ENCODE measurements around the gene GTSE1.

Gene GTSE1

DNA sequence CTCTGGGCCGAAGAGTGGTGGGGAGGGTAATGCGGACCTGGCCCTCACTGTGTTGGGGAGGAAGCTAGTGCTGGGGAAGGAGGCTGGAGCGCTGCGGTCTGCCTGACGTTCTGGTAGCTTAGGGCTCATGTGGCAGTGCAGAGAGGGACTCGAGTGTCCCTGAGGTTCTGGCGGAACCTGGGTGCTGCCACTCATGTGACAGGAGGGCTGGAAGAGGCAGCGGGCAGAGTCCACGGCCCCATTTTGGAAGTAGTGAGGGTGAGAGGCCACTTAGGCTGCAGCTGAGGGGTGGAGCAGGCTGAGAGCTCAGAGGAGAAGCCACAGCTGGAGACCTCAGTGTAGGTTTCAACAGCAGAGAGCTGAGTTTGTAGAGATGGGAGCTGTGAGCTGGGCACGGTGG lies 22.6 kb downstream of the GTSE1 start:
- H3K27ac ChIP-seq = no peak overlapping the region
- no peak for DNase-seq (ENCODE audit: low spot score)
- ChIA-PET POLR2A (ENCODE audit: low non-redundant PET) (no interaction called here), CTCF (no interaction called here)
- TF ChIP-seq, protein P1, sequence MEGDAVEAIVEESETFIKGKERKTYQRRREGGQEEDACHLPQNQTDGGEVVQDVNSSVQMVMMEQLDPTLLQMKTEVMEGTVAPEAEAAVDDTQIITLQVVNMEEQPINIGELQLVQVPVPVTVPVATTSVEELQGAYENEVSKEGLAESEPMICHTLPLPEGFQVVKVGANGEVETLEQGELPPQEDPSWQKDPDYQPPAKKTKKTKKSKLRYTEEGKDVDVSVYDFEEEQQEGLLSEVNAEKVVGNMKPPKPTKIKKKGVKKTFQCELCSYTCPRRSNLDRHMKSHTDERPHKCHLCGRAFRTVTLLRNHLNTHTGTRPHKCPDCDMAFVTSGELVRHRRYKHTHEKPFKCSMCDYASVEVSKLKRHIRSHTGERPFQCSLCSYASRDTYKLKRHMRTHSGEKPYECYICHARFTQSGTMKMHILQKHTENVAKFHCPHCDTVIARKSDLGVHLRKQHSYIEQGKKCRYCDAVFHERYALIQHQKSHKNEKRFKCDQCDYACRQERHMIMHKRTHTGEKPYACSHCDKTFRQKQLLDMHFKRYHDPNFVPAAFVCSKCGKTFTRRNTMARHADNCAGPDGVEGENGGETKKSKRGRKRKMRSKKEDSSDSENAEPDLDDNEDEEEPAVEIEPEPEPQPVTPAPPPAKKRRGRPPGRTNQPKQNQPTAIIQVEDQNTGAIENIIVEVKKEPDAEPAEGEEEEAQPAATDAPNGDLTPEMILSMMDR (conservative IDR thresholded peaks at IDR 0.05; ENCODE audit: low read depth) = no peak

DNA sequence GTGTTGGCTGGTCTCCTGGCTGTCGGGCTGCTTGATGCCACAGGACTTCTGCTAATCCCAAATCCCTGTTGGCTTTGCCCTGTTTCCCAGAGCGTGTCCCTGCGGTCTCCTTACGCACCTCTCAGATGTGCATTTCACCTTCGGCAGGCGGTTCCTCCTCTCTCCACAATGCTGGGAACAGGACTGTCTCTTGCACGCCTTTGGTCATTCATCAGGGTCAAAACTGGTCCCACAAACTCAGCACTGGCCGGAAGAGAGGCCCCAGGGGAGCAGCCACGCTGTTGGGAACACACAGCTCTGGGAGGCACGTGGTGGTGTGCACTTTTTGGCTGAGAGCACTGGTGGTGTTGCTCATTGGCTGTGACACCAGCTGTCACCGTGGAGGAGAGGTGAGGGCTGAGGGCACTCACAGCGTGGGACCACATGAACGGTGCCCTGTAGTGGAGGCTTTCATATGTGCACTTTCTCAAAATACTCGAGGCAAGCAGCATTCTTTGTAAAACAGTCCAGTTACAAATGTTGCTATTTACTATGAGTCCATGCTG lies 23.6 kb downstream of the GTSE1 start:
- ChIA-PET POLR2A (ENCODE audit: low non-redundant PET) (no interaction called here), CTCF (no interaction called here)
- DNase-seq (ENCODE audit: low spot score) = no peak
- H3K27ac ChIP-seq = peak overlapping the region; percentile 4; the same call in 1 of the 2 replicates
- TF ChIP-seq, protein P1 (conservative IDR thresholded peaks at IDR 0.05; ENCODE audit: low read depth) = no peak

DNA sequence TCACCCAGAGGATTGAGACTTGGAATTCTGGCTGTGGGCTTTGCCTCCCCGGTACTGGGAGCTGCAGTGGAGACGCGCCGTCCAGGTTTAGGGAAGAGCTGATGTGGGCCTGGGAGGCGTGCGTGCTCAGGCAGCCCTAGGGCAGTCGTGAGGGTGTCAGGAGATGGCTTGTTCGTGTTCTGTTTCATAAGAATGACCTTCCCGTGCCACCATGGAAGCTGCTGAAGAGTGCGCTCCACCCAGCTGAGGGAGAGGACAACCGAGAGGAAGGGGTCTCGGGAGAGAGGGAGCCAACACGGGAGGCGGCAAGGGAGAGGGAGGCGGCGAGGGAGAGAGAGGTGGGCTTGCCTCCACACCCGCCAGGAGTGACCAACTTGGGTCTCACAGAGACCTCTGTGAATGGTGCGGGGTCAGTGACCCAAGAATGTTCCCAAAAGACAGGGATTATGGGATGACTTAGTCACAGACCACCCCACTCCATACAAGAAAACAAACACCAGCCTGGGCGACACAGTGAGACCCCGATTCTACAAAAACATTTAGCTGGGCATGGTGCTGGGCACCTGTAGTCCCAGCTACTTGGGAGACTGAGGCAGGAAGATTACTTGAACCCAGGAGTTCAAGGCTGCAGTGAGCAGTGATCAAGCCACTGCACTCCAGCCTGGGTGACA lies 24.2 kb downstream of the GTSE1 start:
- TF ChIP-seq, protein P1 (conservative IDR thresholded peaks at IDR 0.05; ENCODE audit: low read depth) = no peak
- ChIA-PET POLR2A (ENCODE audit: low non-redundant PET) (no interaction called here), CTCF (interaction anchor here (0.7 kb wide), 1 partner anchor 179 kb away, joined by 3 read pairs; no protein-coding TSS in a partner anchor)
- peak overlapping the region; percentile 4; the same call in 1 of the 2 replicates for H3K27ac ChIP-seq
- DNase-seq (ENCODE audit: low spot score) = no peak

DNA sequence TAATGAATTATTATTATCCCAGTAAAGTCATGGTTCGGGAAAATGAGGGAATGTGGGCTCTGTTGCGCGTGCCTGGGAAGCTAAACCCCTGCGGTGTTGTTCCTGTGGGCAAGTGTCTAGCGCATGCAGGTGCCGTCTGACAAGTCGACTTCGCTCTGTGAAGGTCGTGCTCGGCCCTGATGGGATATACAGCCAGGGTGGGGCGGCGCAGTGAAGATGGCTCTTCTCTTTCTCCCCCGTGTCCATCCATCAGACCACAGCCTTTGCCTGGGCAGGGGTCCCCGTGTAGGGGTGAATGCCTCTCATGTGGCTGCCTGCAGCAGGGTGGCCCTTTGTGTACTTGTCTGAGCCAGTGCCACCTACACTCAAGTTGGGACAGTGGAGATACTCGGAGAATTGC lies 26.0 kb downstream of the GTSE1 start:
- DNase-seq (ENCODE audit: low spot score) = no peak
- TF ChIP-seq, protein P1 (conservative IDR thresholded peaks at IDR 0.05; ENCODE audit: low read depth) = no peak
- ChIA-PET POLR2A (ENCODE audit: low non-redundant PET) (no interaction called here), CTCF (no interaction called here)
- 0 out of 2 replicates have a peak overlapping the region, but pooled peaks have one; percentile 6 for H3K27ac ChIP-seq

DNA sequence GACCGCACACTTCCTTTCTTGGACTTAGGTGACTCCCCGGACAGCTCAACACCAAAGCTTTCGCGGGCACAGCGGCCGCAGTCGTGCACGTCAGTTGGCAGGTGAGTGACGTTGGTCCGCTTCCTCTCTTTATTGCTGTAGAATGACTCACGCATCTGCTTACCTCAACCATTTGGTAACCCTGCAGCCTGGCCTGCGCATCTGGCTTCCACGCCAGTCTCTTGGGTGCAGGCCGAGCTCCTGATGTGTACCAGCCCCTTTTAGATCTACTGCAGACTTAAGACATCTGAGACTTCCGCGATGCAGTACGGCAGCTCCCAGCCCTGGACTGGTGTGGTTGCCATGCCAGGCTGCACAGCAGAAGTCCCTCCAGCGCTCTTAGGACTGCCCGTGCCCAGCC lies 26.5 kb downstream of the GTSE1 start:
- CTCF ChIA-PET = interaction anchor here (0.6 kb wide), 1 partner anchor 12 kb away, joined by 3 read pairs; the partner anchor contains the start of gene TRMU
- POLR2A ChIA-PET (ENCODE audit: low non-redundant PET) = no interaction called here
- H3K27ac ChIP-seq = 0 out of 2 replicates have a peak overlapping the region, but pooled peaks have one; percentile 6
- TF ChIP-seq, protein P1 (conservative IDR thresholded peaks at IDR 0.05; ENCODE audit: low read depth) = no peak
- no peak for DNase-seq (ENCODE audit: low spot score)

DNA sequence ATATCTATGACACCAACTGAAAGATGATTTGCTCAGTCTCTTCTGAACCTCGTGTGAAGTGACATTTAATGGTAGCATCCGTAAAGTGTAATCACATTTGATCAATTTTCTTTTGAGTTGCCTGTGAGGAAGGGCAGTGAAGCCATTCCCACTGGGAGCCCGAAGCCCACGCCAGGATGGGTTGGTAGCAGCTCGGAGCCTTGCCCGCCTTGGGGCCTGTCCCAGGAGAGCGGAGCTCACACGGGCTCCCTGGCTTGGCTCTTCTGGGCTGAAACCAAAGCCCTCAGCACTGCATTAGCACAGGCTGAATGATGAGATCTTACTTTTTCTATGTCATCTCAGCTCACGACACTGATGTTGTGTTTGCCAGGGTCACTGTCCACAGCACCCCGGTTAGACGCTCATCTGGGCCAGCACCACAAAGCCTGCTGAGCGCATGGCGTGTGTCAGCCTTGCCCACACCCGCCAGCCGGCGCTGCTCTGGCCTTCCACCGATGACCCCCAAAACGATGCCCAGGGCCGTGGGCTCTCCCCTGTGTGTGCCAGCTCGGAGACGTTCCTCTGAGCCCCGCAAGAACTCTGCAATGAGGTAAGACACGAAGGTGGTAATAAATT lies 29.5 kb downstream of the GTSE1 start:
- TF ChIP-seq, protein P1 (conservative IDR thresholded peaks at IDR 0.05; ENCODE audit: low read depth) = no peak
- H3K27ac ChIP-seq = no peak overlapping the region
- no peak for DNase-seq (ENCODE audit: low spot score)
- CTCF ChIA-PET = no interaction called here
- POLR2A ChIA-PET (ENCODE audit: low non-redundant PET) = no interaction called here

Measured in RWPE1 (cell line).